Measurements from ENCODE around the gene CKAP5.

Gene CKAP5

DNA sequence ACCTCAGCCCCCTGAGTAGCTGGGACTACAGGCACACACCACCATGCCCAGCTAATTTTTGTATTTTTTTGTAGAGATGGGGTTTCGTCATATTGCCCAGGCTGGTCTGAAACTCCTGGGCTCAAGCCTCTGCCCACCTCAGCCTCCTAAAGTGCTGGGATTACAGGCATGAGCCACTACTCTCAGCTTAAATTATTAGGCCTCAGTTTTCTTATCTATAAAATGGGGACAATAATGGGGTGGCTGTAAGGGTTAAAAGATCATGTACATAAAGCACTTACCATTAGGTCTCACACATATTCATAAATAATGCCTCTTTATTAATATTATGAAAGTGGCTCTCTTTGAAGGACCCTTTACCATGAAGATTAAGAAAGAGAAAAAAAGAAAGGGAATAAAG is 31.5 kb upstream of the CKAP5 start:
- Histone ChIP-seq H3K4me1 (ENCODE audit: control insufficient read depth, insufficient read depth, low read length) (no peaks in the 10 kb centered on the region), H3K9ac (ENCODE audit: low read depth, low read length) (no peak overlapping the region), H3K4me3 (ENCODE audit: low read depth, low read length) (no peak overlapping the region), H3K27me3 (ENCODE audit: control insufficient read depth, insufficient read depth, low read length) (no peaks in the 10 kb centered on the region), H3K36me3 (ENCODE audit: control insufficient read depth, insufficient read depth, low read length) (peaks cover 30% of the 10 kb centered on the region), H3K9me3 (ENCODE audit: control insufficient read depth, insufficient read depth, low read length) (no peaks in the 10 kb centered on the region)

GRCh38 chr11:46876471-46876870 is 30.4 kb upstream of the CKAP5 start:
- Histone ChIP-seq H3K36me3 (ENCODE audit: control insufficient read depth, insufficient read depth, low read length) (peaks cover 28% of the 10 kb centered on the region), H3K9me3 (ENCODE audit: control insufficient read depth, insufficient read depth, low read length) (no peaks in the 10 kb centered on the region), H3K4me1 (ENCODE audit: control insufficient read depth, insufficient read depth, low read length) (no peaks in the 10 kb centered on the region), H3K27me3 (ENCODE audit: control insufficient read depth, insufficient read depth, low read length) (no peaks in the 10 kb centered on the region), H3K9ac (ENCODE audit: low read depth, low read length) (no peak overlapping the region), H3K4me3 (ENCODE audit: low read depth, low read length) (no peak overlapping the region)

- H3K27me3 ChIP-seq (ENCODE audit: control insufficient read depth, insufficient read depth, low read length), result no peaks in the 10 kb centered on the region
- H3K4me3 ChIP-seq (ENCODE audit: low read depth, low read length), result no peak overlapping the region
- H3K9me3 ChIP-seq (ENCODE audit: control insufficient read depth, insufficient read depth, low read length), result no peaks in the 10 kb centered on the region
- no peaks in the 10 kb centered on the region for H3K4me1 ChIP-seq (ENCODE audit: control insufficient read depth, insufficient read depth, low read length)
- H3K36me3 ChIP-seq (ENCODE audit: control insufficient read depth, insufficient read depth, low read length), result peaks cover 26% of the 10 kb centered on the region
- H3K9ac ChIP-seq (ENCODE audit: low read depth, low read length), result no peak overlapping the region
These were observed 28.5 kb upstream of the CKAP5 start for GRCh38 chr11:46874586-46874985.

- Histone ChIP-seq H3K36me3 (ENCODE audit: control insufficient read depth, insufficient read depth, low read length) (peaks cover 19% of the 10 kb centered on the region), H3K9me3 (ENCODE audit: control insufficient read depth, insufficient read depth, low read length) (no peaks in the 10 kb centered on the region), H3K27me3 (ENCODE audit: control insufficient read depth, insufficient read depth, low read length) (no peaks in the 10 kb centered on the region), H3K4me3 (ENCODE audit: low read depth, low read length) (no peak overlapping the region), H3K9ac (ENCODE audit: low read depth, low read length) (no peak overlapping the region), H3K4me1 (ENCODE audit: control insufficient read depth, insufficient read depth, low read length) (no peaks in the 10 kb centered on the region)
These were observed 22.8 kb upstream of the CKAP5 start for GRCh38 chr11:46868912-46869311.

DNA sequence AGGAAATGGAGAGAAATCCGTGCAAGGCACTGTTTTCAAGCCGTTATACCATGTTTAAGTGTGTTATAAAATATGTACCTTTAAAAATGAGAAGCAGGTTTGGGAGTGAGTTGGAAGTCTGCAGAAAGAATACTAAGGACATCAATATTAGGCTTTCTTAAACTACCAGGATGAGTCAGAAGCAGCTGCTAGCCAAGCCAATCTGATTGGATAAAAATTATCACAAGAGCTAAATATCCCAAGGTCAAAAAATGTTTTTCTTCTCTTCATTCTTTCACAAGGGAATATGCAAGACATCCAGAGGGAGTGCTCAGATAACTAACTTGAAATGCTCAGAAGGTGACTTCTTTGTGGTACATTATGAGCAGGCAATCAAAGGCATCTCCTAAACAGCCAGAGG is 19.3 kb upstream of the CKAP5 start:
- H3K36me3 ChIP-seq (ENCODE audit: control insufficient read depth, insufficient read depth, low read length), result peaks cover 8% of the 10 kb centered on the region
- H3K9ac ChIP-seq (ENCODE audit: low read depth, low read length), result no peak overlapping the region

GRCh38 chr11:46860218-46860617 is 14.1 kb upstream of the CKAP5 start:
- H3K9ac ChIP-seq (ENCODE audit: low read depth, low read length), result no peak overlapping the region
- no peaks in the 10 kb centered on the region for H3K36me3 ChIP-seq (ENCODE audit: control insufficient read depth, insufficient read depth, low read length)
- H3K27me3 ChIP-seq (ENCODE audit: control insufficient read depth, insufficient read depth, low read length), result no peaks in the 10 kb centered on the region
- no peak overlapping the region for H3K4me3 ChIP-seq (ENCODE audit: low read depth, low read length)
- H3K9me3 ChIP-seq (ENCODE audit: control insufficient read depth, insufficient read depth, low read length), result no peaks in the 10 kb centered on the region
- H3K4me1 ChIP-seq (ENCODE audit: control insufficient read depth, insufficient read depth, low read length), result no peaks in the 10 kb centered on the region

More for the DNA sequence above, 19.3 kb upstream of the CKAP5 start:
- H3K4me3 ChIP-seq (ENCODE audit: low read depth, low read length), result no peak overlapping the region
- no peaks in the 10 kb centered on the region for H3K4me1 ChIP-seq (ENCODE audit: control insufficient read depth, insufficient read depth, low read length)
- H3K9me3 ChIP-seq (ENCODE audit: control insufficient read depth, insufficient read depth, low read length), result no peaks in the 10 kb centered on the region
- no peaks in the 10 kb centered on the region for H3K27me3 ChIP-seq (ENCODE audit: control insufficient read depth, insufficient read depth, low read length)

GRCh38 chr11:46858920-46859546 is 13.0 kb upstream of the CKAP5 start:
- Histone ChIP-seq H3K36me3 (ENCODE audit: control insufficient read depth, insufficient read depth, low read length) (no peaks in the 10 kb centered on the region), H3K4me3 (ENCODE audit: low read depth, low read length) (no peak overlapping the region), H3K9ac (ENCODE audit: low read depth, low read length) (no peak overlapping the region), H3K4me1 (ENCODE audit: control insufficient read depth, insufficient read depth, low read length) (no peaks in the 10 kb centered on the region), H3K27me3 (ENCODE audit: control insufficient read depth, insufficient read depth, low read length) (peaks cover 4% of the 10 kb centered on the region), H3K9me3 (ENCODE audit: control insufficient read depth, insufficient read depth, low read length) (no peaks in the 10 kb centered on the region)

- Histone ChIP-seq H3K4me3 (ENCODE audit: low read depth, low read length) (no peak overlapping the region), H3K27me3 (ENCODE audit: control insufficient read depth, insufficient read depth, low read length) (peaks cover 7% of the 10 kb centered on the region), H3K4me1 (ENCODE audit: control insufficient read depth, insufficient read depth, low read length) (no peaks in the 10 kb centered on the region), H3K9ac (ENCODE audit: low read depth, low read length) (no peak overlapping the region), H3K9me3 (ENCODE audit: control insufficient read depth, insufficient read depth, low read length) (no peaks in the 10 kb centered on the region), H3K36me3 (ENCODE audit: control insufficient read depth, insufficient read depth, low read length) (no peaks in the 10 kb centered on the region)
These were observed 11.6 kb upstream of the CKAP5 start for GRCh38 chr11:46857666-46858065.

DNA sequence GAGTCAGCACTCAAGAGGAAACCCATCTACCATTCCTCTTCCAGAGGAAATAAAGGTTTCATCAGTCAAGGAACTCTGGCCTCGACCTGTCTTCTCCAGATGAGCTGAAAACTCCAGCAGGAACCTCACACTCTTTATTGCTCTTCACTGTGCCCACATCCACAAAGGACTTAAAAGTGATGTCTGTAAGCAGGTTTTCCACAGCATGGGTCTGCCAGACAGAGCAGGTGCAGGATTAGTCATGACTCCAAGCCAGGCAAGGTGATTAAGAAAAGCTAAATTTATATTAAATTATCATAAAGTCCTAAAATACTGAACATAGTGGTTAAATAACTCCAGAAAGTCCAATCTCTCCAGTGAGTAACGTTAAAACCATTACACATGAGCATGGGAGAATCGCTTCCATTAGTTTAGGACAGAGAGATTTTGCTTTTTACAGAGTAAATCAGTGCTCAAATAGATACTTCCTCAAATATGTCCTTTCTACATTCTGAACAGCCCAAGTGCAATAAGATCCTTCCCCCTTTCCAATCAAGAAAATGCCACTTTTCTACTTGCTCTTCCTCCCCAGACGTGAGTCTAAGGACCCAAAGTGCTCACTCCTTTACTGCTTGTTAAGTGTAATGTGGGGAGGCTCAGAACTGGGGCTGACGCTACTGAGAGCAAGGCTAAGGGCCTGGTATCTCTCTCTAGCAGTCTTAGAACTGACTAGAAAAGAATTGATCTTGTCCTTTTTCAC is 10.7 kb upstream of the CKAP5 start:
- Histone ChIP-seq H3K27me3 (ENCODE audit: control insufficient read depth, insufficient read depth, low read length) (peaks cover 7% of the 10 kb centered on the region), H3K9ac (ENCODE audit: low read depth, low read length) (no peak overlapping the region), H3K36me3 (ENCODE audit: control insufficient read depth, insufficient read depth, low read length) (no peaks in the 10 kb centered on the region), H3K4me1 (ENCODE audit: control insufficient read depth, insufficient read depth, low read length) (no peaks in the 10 kb centered on the region), H3K4me3 (ENCODE audit: low read depth, low read length) (no peak overlapping the region), H3K9me3 (ENCODE audit: control insufficient read depth, insufficient read depth, low read length) (no peaks in the 10 kb centered on the region)

GRCh38 chr11:46855863-46856262 is 9.8 kb upstream of the CKAP5 start:
- Histone ChIP-seq H3K9me3 (ENCODE audit: control insufficient read depth, insufficient read depth, low read length) (no peaks in the 10 kb centered on the region), H3K9ac (ENCODE audit: low read depth, low read length) (no peak overlapping the region), H3K4me3 (ENCODE audit: low read depth, low read length) (no peak overlapping the region), H3K4me1 (ENCODE audit: control insufficient read depth, insufficient read depth, low read length) (peaks cover 4% of the 10 kb centered on the region), H3K27me3 (ENCODE audit: control insufficient read depth, insufficient read depth, low read length) (peaks cover 7% of the 10 kb centered on the region), H3K36me3 (ENCODE audit: control insufficient read depth, insufficient read depth, low read length) (no peaks in the 10 kb centered on the region)

GRCh38 chr11:46855167-46855566 is 9.1 kb upstream of the CKAP5 start:
- no peak overlapping the region for H3K9ac ChIP-seq (ENCODE audit: low read depth, low read length)
- H3K36me3 ChIP-seq (ENCODE audit: control insufficient read depth, insufficient read depth, low read length), result no peaks in the 10 kb centered on the region
- H3K9me3 ChIP-seq (ENCODE audit: control insufficient read depth, insufficient read depth, low read length), result no peaks in the 10 kb centered on the region
- H3K4me1 ChIP-seq (ENCODE audit: control insufficient read depth, insufficient read depth, low read length), result peaks cover 8% of the 10 kb centered on the region
- peaks cover 9% of the 10 kb centered on the region for H3K27me3 ChIP-seq (ENCODE audit: control insufficient read depth, insufficient read depth, low read length)
- H3K4me3 ChIP-seq (ENCODE audit: low read depth, low read length), result no peak overlapping the region

DNA sequence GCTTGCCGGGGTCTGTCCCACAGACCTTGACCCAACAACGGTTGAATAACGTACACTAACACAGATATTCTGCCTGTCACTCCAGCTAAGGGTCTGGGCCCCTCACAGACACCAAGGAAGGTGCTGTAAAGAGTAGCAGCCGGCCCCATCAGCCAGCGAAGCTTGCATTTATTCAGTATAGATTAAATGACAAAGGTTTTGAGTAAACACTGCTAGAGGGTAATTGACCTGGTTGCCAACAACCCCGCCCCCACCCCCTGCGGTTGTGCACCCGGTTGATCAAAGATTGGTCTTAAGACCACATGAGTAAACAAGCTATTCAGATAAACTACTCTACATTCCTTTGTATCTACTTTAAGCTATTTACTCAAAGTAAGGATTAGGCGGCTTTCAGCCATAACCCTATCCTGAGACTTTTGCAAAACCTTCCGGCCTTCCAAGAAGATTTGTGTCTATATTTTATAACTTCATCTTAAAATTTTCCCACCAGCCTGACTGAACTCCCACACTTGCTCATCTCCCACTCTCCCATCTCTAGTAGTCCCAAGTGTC is 4.8 kb upstream of the CKAP5 start:
- Histone ChIP-seq H3K27me3 (ENCODE audit: control insufficient read depth, insufficient read depth, low read length) (peaks cover 30% of the 10 kb centered on the region), H3K9ac (ENCODE audit: low read depth, low read length) (no peak overlapping the region)

More for the DNA sequence above, 4.8 kb upstream of the CKAP5 start:
- Histone ChIP-seq H3K4me3 (ENCODE audit: low read depth, low read length) (peak overlapping the region; percentile 7), H3K9me3 (ENCODE audit: control insufficient read depth, insufficient read depth, low read length) (no peaks in the 10 kb centered on the region), H3K36me3 (ENCODE audit: control insufficient read depth, insufficient read depth, low read length) (no peaks in the 10 kb centered on the region), H3K4me1 (ENCODE audit: control insufficient read depth, insufficient read depth, low read length) (peaks cover 8% of the 10 kb centered on the region)

Data from iPS-15b (cell line).